ENCODE data around the gene IL34. TPM values are rescaled to one million over a fixed set of nuclear protein-coding genes. Genes with fewer than 3 reads are reported as not detected.
A peak's percentile ranks its signal among the peaks of the same experiment; 100 is the strongest.

IL34 gene
- polyA plus RNA-seq, 1 of the 3 experiments (the other 2 are of a cell fraction), result 0.18 TPM

- Histone ChIP-seq H3K79me2 (ENCODE audit: insufficient read depth) (no peaks in the 10 kb centered on the region), H3K4me1 (ENCODE audit: control insufficient read depth in 1 of 2, insufficient read depth in 2 of 2, low read depth in 1 of 2, low read length in 1 of 2) (peaks cover 52 to 85% of the 10 kb centered on the region in 2 experiments), H3K4me3 (ENCODE audit: low read depth in 2 of 2, low read length in 1 of 2) (no peak overlapping the region), H3K9ac (peak overlapping the region; percentile 81), H3K9me3 (no peaks in the 10 kb centered on the region), H4K20me1 (ENCODE audit: insufficient read depth) (no peaks in the 10 kb centered on the region), H3K27me3 (ENCODE audit: insufficient read depth) (no peaks in the 10 kb centered on the region), H3F3A (replicated peaks; ENCODE audit: insufficient read depth) (peaks cover 12% of the 10 kb centered on the region), H2AFZ (ENCODE audit: low read depth) (no peak overlapping the region), H3K4me2 (peak overlapping the region; percentile 74), H3K9me2 (no peaks in the 10 kb centered on the region), H3K36me3 (replicated peaks in 1 of 2; ENCODE audit: control insufficient read depth in 1 of 2, insufficient read depth in 2 of 2, low read length in 1 of 2) (no peaks in the 10 kb centered on the region), H3K27ac (ENCODE audit: low read depth in 2 of 2, low read length in 1 of 2) (peak overlapping the region; percentile 89 to 98)
- TF ChIP-seq FOXJ3 (CRISPR knock-in tag; IDR thresholded peaks at IDR 0.05), result no peak
- peak; percentile 47; the same call in 1 of the 2 replicates for TF ChIP-seq MXI1 (IDR thresholded peaks at IDR 0.05; ENCODE audit: low read depth, low read length)
- TF ChIP-seq RCOR1 (IDR thresholded peaks at IDR 0.05; ENCODE audit: low read length), result 0 out of 2 replicates have a peak, but pooled peaks have one; percentile 28
- 0 out of 2 replicates have a peak, but pooled peaks have one; percentile 31 for TF ChIP-seq MAX (IDR thresholded peaks at IDR 0.05; ENCODE audit: low read depth)
- no peak for TF ChIP-seq JUND (IDR thresholded peaks at IDR 0.05)
- peak; percentile 21; the same call in 1 of the 2 replicates for TF ChIP-seq NFIC (IDR thresholded peaks at IDR 0.05; ENCODE audit: borderline replicate concordance)
- DNase-seq, result peak; percentile 74
- ChIA-PET POLR2A (no interaction called here), CTCF (interaction anchor here (0.7 to 3.8 kb wide), 5 partner anchors 9 to 76 kb away, joined by 3 to 21 read pairs (median 4); partner anchors contain the start of gene MTSS2)
- whole genome bisulfite sequencing (ENCODE audit: low lambda C conversion rate), result 94% methylated on average over 3 of the region's 4 CpGs
Measured at GRCh38 chr16:70694868-70695218, 48.5 kb downstream of the IL34 start.

GRCh38 chr16:70695331-70696070 lies 49.1 kb downstream of the IL34 start:
- Histone ChIP-seq H3F3A (replicated peaks; ENCODE audit: insufficient read depth) (peaks cover 12% of the 10 kb centered on the region), H3K9me3 (no peaks in the 10 kb centered on the region), H3K9ac (no peak overlapping the region), H3K4me1 (ENCODE audit: control insufficient read depth in 1 of 2, insufficient read depth in 2 of 2, low read depth in 1 of 2, low read length in 1 of 2) (peaks cover 52 to 83% of the 10 kb centered on the region in 2 experiments), H3K27ac (ENCODE audit: low read depth in 2 of 2, low read length in 1 of 2) (peak overlapping the region; percentile 33 to 89), H4K20me1 (ENCODE audit: insufficient read depth) (no peaks in the 10 kb centered on the region), H3K27me3 (ENCODE audit: insufficient read depth) (no peaks in the 10 kb centered on the region), H3K4me2 (peak overlapping the region; percentile 74; the same call in 1 of the 2 replicates), H3K4me3 (ENCODE audit: low read depth in 2 of 2, low read length in 1 of 2) (no peak overlapping the region), H2AFZ (ENCODE audit: low read depth) (no peak overlapping the region), H3K36me3 (replicated peaks in 1 of 2; ENCODE audit: control insufficient read depth in 1 of 2, insufficient read depth in 2 of 2, low read length in 1 of 2) (no peaks in the 10 kb centered on the region), H3K79me2 (ENCODE audit: insufficient read depth) (no peaks in the 10 kb centered on the region), H3K9me2 (no peaks in the 10 kb centered on the region)
- DNase-seq, result peak; percentile 67
- CTCF ChIA-PET, result interaction anchor here (1.0 to 3.8 kb wide), 5 partner anchors 7 to 76 kb away, joined by 3 to 21 read pairs (median 5); no protein-coding TSS in a partner anchor
- 67% methylated on average over 10 of the region's 14 CpGs for WGBS (ENCODE audit: low lambda C conversion rate)
- no peak for TF ChIP-seq MAX (IDR thresholded peaks at IDR 0.05; ENCODE audit: low read depth)
- TF ChIP-seq RAD21 (IDR thresholded peaks at IDR 0.05; ENCODE audit: low read length), result peak; percentile 24
- TF ChIP-seq CHD2 (IDR thresholded peaks at IDR 0.05; ENCODE audit: low read length, partially characterized antibody), result peak; percentile 47
- TF ChIP-seq USF1 (IDR thresholded peaks at IDR 0.05; ENCODE audit: borderline replicate concordance, low read depth), result no peak
- 0 out of 2 replicates have a peak, but pooled peaks have one; percentile 11 for TF ChIP-seq CTCF (IDR thresholded peaks at IDR 0.05)
- POLR2A ChIA-PET, result interaction anchor here (0.7 to 1.1 kb wide), 2 partner anchors 8 to 145 kb away, joined by 3 to 4 read pairs; no protein-coding TSS in a partner anchor

All from SK-N-SH (cell line).